ENCODE results near the gene NAT14.
A peak's percentile ranks its signal among the peaks of the same experiment; 100 is the strongest.

NAT14 gene

DNA sequence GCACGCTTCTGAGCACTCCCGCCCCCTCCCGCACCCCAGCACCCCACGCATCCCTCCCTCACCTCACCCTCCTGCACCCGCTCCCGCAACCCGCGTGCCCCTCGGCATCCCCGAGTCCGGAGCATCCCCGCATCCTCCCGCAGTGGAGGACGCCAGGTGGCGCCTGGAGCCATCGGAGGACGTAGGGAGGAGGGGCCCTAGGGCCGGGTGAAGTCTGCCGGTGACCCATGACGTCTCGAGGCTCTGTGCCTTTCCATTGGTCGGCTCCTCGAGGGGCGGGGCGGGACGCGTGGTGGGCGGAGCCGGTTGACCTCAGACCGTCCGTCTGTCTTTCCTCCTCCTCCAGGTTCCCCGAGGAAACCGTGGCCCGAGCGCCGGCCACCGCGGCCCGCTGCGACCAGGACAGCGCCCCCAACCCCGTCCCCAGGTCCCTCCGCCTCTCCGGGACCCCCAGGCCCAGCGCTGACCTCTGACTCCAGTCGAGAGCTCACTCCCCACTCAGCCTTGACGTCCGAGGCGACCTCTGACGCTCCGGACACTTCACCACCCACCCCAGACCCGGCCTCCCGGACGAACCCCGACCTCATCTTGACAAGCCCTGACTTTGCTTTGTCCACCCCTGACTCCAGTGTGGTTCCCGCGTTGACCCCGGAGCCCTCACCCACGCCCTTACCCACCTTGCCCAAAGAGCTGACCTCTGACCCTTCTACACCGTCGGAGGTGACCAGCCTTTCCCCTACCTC is 32.1 kb downstream of the NAT14 start:
- Histone ChIP-seq H3K4me3 (ENCODE audit: extremely low read depth, insufficient read depth, low read length, poor library complexity, severe bottlenecking) (peak overlapping the region; percentile 12), H3K27ac (ENCODE audit: low read depth, low read length, severe bottlenecking) (no peak overlapping the region), H3K4me1 (ENCODE audit: control insufficient read depth, insufficient read depth, low read length, poor library complexity, severe bottlenecking) (no peaks in the 10 kb centered on the region), H3K9me3 (ENCODE audit: control insufficient read depth, low read length) (no peaks in the 10 kb centered on the region), H3K36me3 (ENCODE audit: control insufficient read depth, insufficient read depth, low read length) (no peaks in the 10 kb centered on the region)
- WGBS, 2 experiments (ENCODE audit: insufficient coverage in 2 of 2): 25 to 28% methylated on average over 39 to 52 of the region's 61 CpGs

GRCh38 chr19:55519451-55520311 is 34.7 kb downstream of the NAT14 start:
- 89 to 95% methylated on average over 7 to 10 of the region's 10 CpGs for WGBS, 2 experiments (ENCODE audit: insufficient coverage in 2 of 2)
- no peaks in the 10 kb centered on the region for H3K36me3 ChIP-seq (ENCODE audit: control insufficient read depth, insufficient read depth, low read length)

DNA sequence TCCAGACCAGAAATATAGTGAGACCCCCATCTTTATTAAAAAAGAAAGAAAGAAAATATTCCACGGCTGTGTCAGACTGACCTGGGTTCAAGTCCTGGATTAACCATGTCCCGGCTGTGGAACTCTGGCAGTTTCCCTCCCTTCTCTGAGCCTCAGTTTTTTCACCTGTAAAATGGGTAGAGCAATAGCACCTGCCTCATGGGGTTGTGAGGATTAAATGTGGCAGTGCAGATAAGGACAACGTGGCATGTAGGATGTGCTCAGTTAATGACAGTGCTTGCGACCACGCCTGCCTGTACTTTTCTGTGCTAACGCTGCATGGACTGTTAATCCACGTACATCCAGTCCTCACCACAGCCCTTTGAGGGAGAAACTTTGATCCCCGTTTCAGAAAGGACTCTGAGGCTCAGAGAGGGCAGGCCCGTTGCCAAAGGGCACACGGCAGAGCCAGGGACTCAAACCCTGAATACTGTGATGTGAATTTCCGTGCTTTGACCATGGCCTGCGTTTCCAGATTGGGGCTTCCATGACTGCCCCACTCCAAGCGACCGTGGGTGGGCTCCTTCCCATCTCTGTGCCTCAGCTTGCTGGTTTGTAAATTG is 35.8 kb downstream of the NAT14 start:
- 87 to 92% methylated on average over 13 to 14 of the region's 14 CpGs for WGBS, 2 experiments (ENCODE audit: insufficient coverage in 2 of 2)

More at GRCh38 chr19:55519451-55520311, 34.7 kb downstream of the NAT14 start:
- no peak overlapping the region for H3K27ac ChIP-seq (ENCODE audit: low read depth, low read length, severe bottlenecking)
- no peaks in the 10 kb centered on the region for H3K4me1 ChIP-seq (ENCODE audit: control insufficient read depth, insufficient read depth, low read length, poor library complexity, severe bottlenecking)
- no peaks in the 10 kb centered on the region for H3K9me3 ChIP-seq (ENCODE audit: control insufficient read depth, low read length)
- no peak overlapping the region for H3K4me3 ChIP-seq (ENCODE audit: extremely low read depth, insufficient read depth, low read length, poor library complexity, severe bottlenecking)

DNA sequence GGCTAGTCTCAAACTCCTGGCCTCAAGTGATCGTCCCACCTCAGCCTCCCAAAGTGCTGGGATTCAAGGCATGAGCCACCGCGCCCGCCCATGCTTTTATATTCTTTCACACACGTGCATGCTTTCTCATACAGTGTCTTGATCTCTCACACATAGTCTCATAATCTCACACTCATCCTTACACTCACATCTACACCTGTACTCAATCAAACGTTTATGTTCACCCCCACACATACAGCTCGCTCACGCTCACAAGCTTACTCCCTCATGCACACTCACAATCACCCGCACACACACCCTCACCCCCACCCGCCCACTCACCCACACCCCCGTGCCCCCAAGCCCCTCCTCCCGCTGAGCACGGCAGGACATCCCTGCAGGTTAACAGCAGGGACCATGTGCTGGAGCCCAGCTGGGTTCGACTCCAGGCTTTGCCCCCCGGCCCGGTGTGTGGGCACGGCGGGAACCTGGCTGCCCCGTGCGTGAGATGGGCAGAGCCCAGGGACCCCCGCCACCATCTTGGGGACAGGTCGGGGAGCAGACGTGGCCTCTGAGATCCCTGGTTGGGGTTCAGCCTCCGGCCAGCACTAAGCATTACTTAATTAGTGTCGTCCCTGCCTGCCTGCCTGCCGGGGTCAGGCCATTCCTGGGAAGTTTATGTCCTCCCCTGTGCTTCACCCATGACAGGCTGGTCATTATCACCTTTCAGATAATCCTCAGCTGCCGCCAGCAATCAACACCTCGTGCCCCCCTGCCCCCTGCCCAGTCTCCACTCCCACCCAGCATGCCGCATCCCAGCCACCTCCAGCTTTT is 40.5 kb downstream of the NAT14 start:
- Histone ChIP-seq H3K36me3 (ENCODE audit: control insufficient read depth, insufficient read depth, low read length) (no peaks in the 10 kb centered on the region), H3K27ac (ENCODE audit: low read depth, low read length, severe bottlenecking) (no peak overlapping the region), H3K4me1 (ENCODE audit: control insufficient read depth, insufficient read depth, low read length, poor library complexity, severe bottlenecking) (peaks cover 8% of the 10 kb centered on the region), H3K4me3 (ENCODE audit: extremely low read depth, insufficient read depth, low read length, poor library complexity, severe bottlenecking) (no peak overlapping the region), H3K9me3 (ENCODE audit: control insufficient read depth, low read length) (no peaks in the 10 kb centered on the region)
- 63% methylated on average over 17 to 25 of the region's 29 CpGs for WGBS, 2 experiments (ENCODE audit: insufficient coverage in 2 of 2)

More for the DNA sequence above, 35.8 kb downstream of the NAT14 start:
- no peak overlapping the region for H3K27ac ChIP-seq (ENCODE audit: low read depth, low read length, severe bottlenecking)
- no peaks in the 10 kb centered on the region for H3K9me3 ChIP-seq (ENCODE audit: control insufficient read depth, low read length)
- no peaks in the 10 kb centered on the region for H3K36me3 ChIP-seq (ENCODE audit: control insufficient read depth, insufficient read depth, low read length)
- no peak overlapping the region for H3K4me3 ChIP-seq (ENCODE audit: extremely low read depth, insufficient read depth, low read length, poor library complexity, severe bottlenecking)
- peaks cover 3% of the 10 kb centered on the region for H3K4me1 ChIP-seq (ENCODE audit: control insufficient read depth, insufficient read depth, low read length, poor library complexity, severe bottlenecking)

DNA sequence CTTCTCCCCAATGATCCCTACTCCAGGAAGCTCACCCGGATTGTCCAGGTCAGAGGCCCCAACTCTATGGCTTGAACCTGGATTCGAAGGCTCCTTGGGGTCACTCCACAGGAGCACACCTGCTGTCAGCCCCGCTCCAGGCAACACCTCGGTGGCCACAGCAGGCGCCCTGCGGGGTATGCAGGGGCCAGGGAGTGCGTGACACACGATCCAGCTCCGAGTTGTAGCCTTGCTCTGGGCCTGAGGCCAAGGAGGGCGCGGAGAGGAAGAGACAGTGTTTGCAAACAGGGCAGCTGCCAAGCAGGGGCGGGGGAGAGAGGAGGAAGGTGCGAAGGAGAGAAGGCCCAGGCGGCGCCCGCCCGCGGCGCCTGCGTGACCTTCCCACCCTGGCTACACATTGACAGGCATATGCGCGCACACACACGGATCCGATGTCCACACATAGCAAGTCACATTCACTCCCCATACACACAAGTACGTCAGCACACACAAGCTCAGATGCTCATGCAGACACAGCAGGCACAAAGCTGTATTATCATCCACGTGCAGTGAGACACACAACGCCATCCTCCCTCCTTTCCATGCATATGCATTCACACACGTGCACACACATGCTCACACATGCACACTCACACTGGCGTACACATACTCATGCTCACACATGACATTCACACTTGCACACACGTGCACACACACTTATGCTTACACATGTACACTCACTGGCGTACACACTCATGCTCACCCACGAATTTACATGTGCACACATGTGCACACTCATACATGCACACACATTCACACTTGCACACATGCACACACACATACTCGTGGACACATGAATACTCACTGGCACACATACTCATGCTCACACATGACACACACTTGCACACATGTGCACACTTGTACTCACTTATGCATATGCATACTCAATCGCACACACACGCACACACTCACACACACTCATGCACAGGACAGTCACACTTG is 41.5 kb downstream of the NAT14 start:
- Histone ChIP-seq H3K36me3 (ENCODE audit: control insufficient read depth, insufficient read depth, low read length) (no peaks in the 10 kb centered on the region), H3K9me3 (ENCODE audit: control insufficient read depth, low read length) (no peaks in the 10 kb centered on the region), H3K4me1 (ENCODE audit: control insufficient read depth, insufficient read depth, low read length, poor library complexity, severe bottlenecking) (peaks cover 8% of the 10 kb centered on the region), H3K4me3 (ENCODE audit: extremely low read depth, insufficient read depth, low read length, poor library complexity, severe bottlenecking) (no peak overlapping the region), H3K27ac (ENCODE audit: low read depth, low read length, severe bottlenecking) (no peak overlapping the region)
- 57 to 65% methylated on average over 25 to 31 of the region's 35 CpGs for WGBS, 2 experiments (ENCODE audit: insufficient coverage in 2 of 2)

- WGBS, 2 experiments (ENCODE audit: insufficient coverage in 2 of 2): 75 to 83% methylated on average over 18 to 22 of the region's 22 CpGs
- no peak overlapping the region for H3K4me3 ChIP-seq (ENCODE audit: extremely low read depth, insufficient read depth, low read length, poor library complexity, severe bottlenecking)
- peaks cover 8% of the 10 kb centered on the region for H3K4me1 ChIP-seq (ENCODE audit: control insufficient read depth, insufficient read depth, low read length, poor library complexity, severe bottlenecking)
- no peak overlapping the region for H3K27ac ChIP-seq (ENCODE audit: low read depth, low read length, severe bottlenecking)
- H3K36me3 ChIP-seq (ENCODE audit: control insufficient read depth, insufficient read depth, low read length): no peaks in the 10 kb centered on the region
- no peaks in the 10 kb centered on the region for H3K9me3 ChIP-seq (ENCODE audit: control insufficient read depth, low read length)
Observed at GRCh38 chr19:55527197-55528029, 42.4 kb downstream of the NAT14 start.

- Histone ChIP-seq H3K36me3 (ENCODE audit: control insufficient read depth, insufficient read depth, low read length) (no peaks in the 10 kb centered on the region), H3K4me3 (ENCODE audit: extremely low read depth, insufficient read depth, low read length, poor library complexity, severe bottlenecking) (no peak overlapping the region), H3K9me3 (ENCODE audit: control insufficient read depth, low read length) (no peaks in the 10 kb centered on the region), H3K27ac (ENCODE audit: low read depth, low read length, severe bottlenecking) (no peak overlapping the region), H3K4me1 (ENCODE audit: control insufficient read depth, insufficient read depth, low read length, poor library complexity, severe bottlenecking) (peaks cover 8% of the 10 kb centered on the region)
- 62 to 65% methylated on average over 6 to 7 of the region's 15 CpGs for WGBS, 2 experiments (ENCODE audit: insufficient coverage in 2 of 2)
Observed at GRCh38 chr19:55528030-55528803, 43.2 kb downstream of the NAT14 start.

DNA sequence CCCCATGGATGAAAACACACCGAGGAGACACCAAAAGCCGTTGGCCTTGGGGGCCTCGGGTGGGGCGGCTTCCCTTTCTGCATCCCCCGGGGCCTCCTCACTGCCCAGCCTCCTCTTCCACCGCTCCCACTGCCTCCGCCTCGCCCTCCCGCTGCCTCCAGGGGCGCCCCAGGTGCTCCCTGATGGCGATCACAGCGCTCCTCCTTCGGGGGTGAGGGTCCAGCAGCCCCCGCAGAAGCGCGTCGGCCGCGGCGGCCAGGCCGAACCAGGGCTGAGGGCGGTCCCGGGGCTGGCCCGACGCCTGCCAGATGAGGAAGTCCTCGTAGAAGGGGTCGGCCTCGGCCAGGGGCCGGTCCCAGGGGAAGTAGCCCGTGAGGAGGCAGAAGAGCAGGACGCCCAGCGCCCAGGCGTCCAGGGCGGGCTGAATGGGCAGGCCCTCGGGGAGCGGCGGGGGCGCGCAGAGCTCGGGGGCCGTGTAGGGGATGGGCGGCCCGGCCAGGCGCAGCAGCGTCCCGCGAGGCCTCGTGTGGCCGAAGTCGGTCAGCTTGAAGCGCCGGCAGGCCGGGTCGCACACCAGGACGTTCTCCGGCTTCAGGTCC is 44.7 kb downstream of the NAT14 start:
- H3K4me3 ChIP-seq (ENCODE audit: extremely low read depth, insufficient read depth, low read length, poor library complexity, severe bottlenecking): no peak overlapping the region
- WGBS, 2 experiments (ENCODE audit: insufficient coverage in 2 of 2): 95 to 96% methylated on average over 54 to 55 of the region's 56 CpGs
- peaks cover 8% of the 10 kb centered on the region for H3K4me1 ChIP-seq (ENCODE audit: control insufficient read depth, insufficient read depth, low read length, poor library complexity, severe bottlenecking)
- H3K36me3 ChIP-seq (ENCODE audit: control insufficient read depth, insufficient read depth, low read length): no peaks in the 10 kb centered on the region
- no peaks in the 10 kb centered on the region for H3K9me3 ChIP-seq (ENCODE audit: control insufficient read depth, low read length)
- H3K27ac ChIP-seq (ENCODE audit: low read depth, low read length, severe bottlenecking): no peak overlapping the region

Data from mesodermal cell (in vitro differentiated cells).